Uterus (tissue), 4 donors: ENCODE data around the gene ADSL. TPM values are rescaled to one million over a fixed set of nuclear protein-coding genes. Genes with fewer than 3 reads are reported as not detected.

ENCODE experiments used
- DNase-seq, 2 donors: peaks; one replicate each; pipeline ENCODE4 v3.0.0-alpha.2; 2019 to 2020
- H3K27ac ChIP-seq, 2 donors: fragments of 200-600 bp; sonication (generic); 1 replicate in 1 of 2; 2 replicates in 1 of 2; pipeline ENCODE4 v1.5.1; 2016 to 2018
- H3K27me3 ChIP-seq, 2 donors: fragments of 200-600 bp; sonication (generic); one replicate each; pipeline ENCODE4 v1.5.1; 2018 to 2019; ENCODE audit warnings: control low read depth in 1 of 2
- H3K36me3 ChIP-seq, 2 donors: fragments of 200-600 bp; sonication (generic); one replicate each; pipeline ENCODE4 v1.5.1; 2019; ENCODE audit warnings: control low read depth in 1 of 2
- H3K4me1 ChIP-seq, 2 donors: fragments of 200-600 bp; sonication (generic); one replicate each; pipeline ENCODE4 v1.5.1; 2018 to 2019; ENCODE audit warnings: control low read depth in 1 of 2
- H3K4me3 ChIP-seq, 2 donors: fragments of 200-600 bp; sonication (generic); 1 replicate in 1 of 2; 2 replicates in 1 of 2; pipeline ENCODE4 v1.5.1; 2018 to 2019; ENCODE audit warnings: mild to moderate bottlenecking in 1 of 2
- H3K9me3 ChIP-seq, 2 donors: fragments of 200-600 bp; sonication (generic); one replicate each; pipeline ENCODE4 v1.5.1; 2019; ENCODE audit warnings: control low read depth in 1 of 2
- CTCF ChIP-seq, 4 experiments: fragments of 200-600 bp in 2 of 4; fragments of 450-650 bp in 2 of 4; sonication (generic) in 2 of 4; IDR thresholded peaks; one replicate each; pipeline ENCODE4 v1.5.1; 2016 to 2019; ENCODE audit warnings: antibody characterized with exemption in 4 of 4, mild to moderate bottlenecking in 2 of 4, moderate library complexity in 1 of 4
- POLR2A ChIP-seq, 2 donors: fragments of 450-650 bp; IDR thresholded peaks; one replicate each; pipeline ENCODE4 v1.6.1; 2016; ENCODE audit warnings: antibody characterized with exemption in 2 of 2, mild to moderate bottlenecking in 1 of 2, moderate library complexity in 1 of 2
- intact Hi-C: fragments of 100-400 bp; cut with DNase I; formaldehyde crosslinking; loops from one replicate; pipeline ENCODE4 v1.15.1; 2023; ENCODE audit warnings: low total_unique reads
- total RNA-seq, 4 donors: library from RNA; depleted of rRNA in 3 of 4; stranded (reverse); fragments of >200 nt in 3 of 4; gene quantifications; one replicate each; pipeline versions ENCODE4 v1.1.0 to v1.2.4, GENCODE V29; 2014 to 2023
- donor health status: DM: yes; HTN: yes; CAD: no.

Gene ADSL
- total RNA-seq, 4 donors from 2014 or later, result 28.5 to 151 (median 79.5) TPM

GRCh38 chr22:40388231-40388630 lies 41.9 kb downstream of the ADSL start:
- Histone ChIP-seq H3K9me3 (no peaks in the 10 kb centered on the region), H3K36me3 (no peaks in the 10 kb centered on the region), H3K27me3 (no peaks in the 10 kb centered on the region), H3K4me1 (no peaks in the 10 kb centered on the region), H3K27ac (no peak overlapping the region), H3K4me3 (no peak overlapping the region)
- TF ChIP-seq POLR2A (IDR thresholded peaks at IDR 0.05) (no peak), CTCF (IDR thresholded peaks at IDR 0.05) (no peak)
- intact Hi-C loops, result no loop called here
- DNase-seq, result no peak

- Histone ChIP-seq H3K9me3 (no peaks in the 10 kb centered on the region), H3K27me3 (no peaks in the 10 kb centered on the region), H3K27ac (no peak overlapping the region), H3K4me3 (no peak overlapping the region), H3K36me3 (no peaks in the 10 kb centered on the region), H3K4me1 (no peaks in the 10 kb centered on the region)
- TF ChIP-seq CTCF (IDR thresholded peaks at IDR 0.05), result no peak
- no peak for TF ChIP-seq POLR2A (IDR thresholded peaks at IDR 0.05)
- intact Hi-C loops, result no loop called here
- no peak for DNase-seq
These were observed 45.1 kb downstream of the ADSL start for GRCh38 chr22:40391417-40391816.

GRCh38 chr22:40392618-40393017 lies 46.3 kb downstream of the ADSL start:
- TF ChIP-seq POLR2A (IDR thresholded peaks at IDR 0.05), result no peak
- TF ChIP-seq CTCF (IDR thresholded peaks at IDR 0.05), result no peak
- Histone ChIP-seq H3K4me1 (no peaks in the 10 kb centered on the region), H3K9me3 (no peaks in the 10 kb centered on the region), H3K27ac (no peak overlapping the region), H3K27me3 (no peaks in the 10 kb centered on the region), H3K4me3 (no peak overlapping the region), H3K36me3 (no peaks in the 10 kb centered on the region)
- intact Hi-C loops, result no loop called here
- DNase-seq, result no peak

- TF ChIP-seq CTCF (IDR thresholded peaks at IDR 0.05) (no peak), POLR2A (IDR thresholded peaks at IDR 0.05) (no peak)
- H3K4me1 ChIP-seq, result no peaks in the 10 kb centered on the region
- intact Hi-C loops, result no loop called here
These were observed 48.3 kb downstream of the ADSL start for GRCh38 chr22:40394607-40395006.

GRCh38 chr22:40395607-40396006 lies 49.3 kb downstream of the ADSL start:
- H3K36me3 ChIP-seq, result no peaks in the 10 kb centered on the region
- DNase-seq, result no peak

More at GRCh38 chr22:40394607-40395006, 48.3 kb downstream of the ADSL start:
- H3K27ac ChIP-seq, result no peak overlapping the region
- H3K4me3 ChIP-seq, result no peak overlapping the region
- no peaks in the 10 kb centered on the region for H3K9me3 ChIP-seq
- no peaks in the 10 kb centered on the region for H3K36me3 ChIP-seq
- no peaks in the 10 kb centered on the region for H3K27me3 ChIP-seq
- DNase-seq, result no peak

More at GRCh38 chr22:40395607-40396006, 49.3 kb downstream of the ADSL start:
- H3K4me3 ChIP-seq, result no peak overlapping the region
- no peak overlapping the region for H3K27ac ChIP-seq
- H3K9me3 ChIP-seq, result no peaks in the 10 kb centered on the region
- no peaks in the 10 kb centered on the region for H3K27me3 ChIP-seq
- TF ChIP-seq CTCF (IDR thresholded peaks at IDR 0.05), result no peak
- TF ChIP-seq POLR2A (IDR thresholded peaks at IDR 0.05), result no peak
- intact Hi-C loops, result no loop called here
- H3K4me1 ChIP-seq, result no peaks in the 10 kb centered on the region
